SK-N-SH (cell line): Measurements from ENCODE around the gene GAS7.

Experiments used
- EP300 ChIP-seq, 2 experiments: IDR thresholded peaks; 2 replicates each; pipeline versions ENCODE4 v1.4.0 to v1.6.1; 2012; ENCODE audit warnings: borderline replicate concordance in 1 of 2, low read depth in 1 of 2, low read length in 1 of 2
- POLR2AphosphoS5 ChIP-seq: IDR thresholded peaks from 2 replicates; pipeline ENCODE4 v1.6.1; 2012; ENCODE audit warnings: low read depth, low read length
- SIN3A ChIP-seq: IDR thresholded peaks from 2 replicates; pipeline ENCODE4 v1.6.1; 2012; ENCODE audit warnings: low read depth, mild to moderate bottlenecking, low read length, moderate library complexity, borderline replicate concordance
- TAF1 ChIP-seq: IDR thresholded peaks from 2 replicates; pipeline ENCODE4 v1.6.1; 2012; ENCODE audit warnings: low read depth, mild to moderate bottlenecking, low read length, moderate library complexity, borderline replicate concordance
- TF ChIP-seq, protein P1 (sequence below): fragments of 200-600 bp; sonication (generic); IDR thresholded peaks from 2 replicates; pipeline ENCODE4 v1.6.1; 2017; ENCODE audit warnings: antibody characterized with exemption, mild to moderate bottlenecking, moderate library complexity
- TF ChIP-seq, protein P2 (sequence below): IDR thresholded peaks from 2 replicates; pipeline ENCODE4 v1.6.1; 2012; ENCODE audit warnings: mild to moderate bottlenecking, low read depth, low read length, moderate library complexity
- TF ChIP-seq, protein P3 (sequence below): IDR thresholded peaks from 2 replicates; pipeline ENCODE4 v1.4.0; 2012; ENCODE audit warnings: low read depth
- TF ChIP-seq, protein P4 (sequence below): fragments of 150-350 bp; IDR thresholded peaks from 2 replicates; pipeline ENCODE4 v1.6.1; 2017; ENCODE audit warnings: antibody characterized with exemption, low read length, low read depth, borderline replicate concordance

DNA sequence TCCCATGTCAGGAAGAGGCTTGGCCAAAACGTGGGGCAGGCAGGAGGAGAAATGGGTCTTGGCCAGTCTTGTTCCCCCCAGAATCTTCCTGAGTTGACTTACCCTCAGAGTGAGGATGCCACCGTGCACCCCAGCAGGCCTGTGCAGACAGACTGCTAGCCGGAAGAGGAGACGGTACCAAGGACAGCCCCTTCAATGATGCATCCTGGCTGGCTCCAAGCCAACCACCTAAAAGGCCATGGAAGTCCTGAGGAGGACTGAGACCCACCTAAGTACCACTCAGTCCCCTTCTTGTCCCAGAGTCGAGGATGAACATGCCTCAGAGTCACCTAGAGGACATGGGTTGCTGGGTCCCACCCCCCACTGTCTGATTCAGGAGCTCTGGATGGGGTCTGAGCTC is 246.6 kb downstream of the GAS7 start:
- TF ChIP-seq, protein P1, sequence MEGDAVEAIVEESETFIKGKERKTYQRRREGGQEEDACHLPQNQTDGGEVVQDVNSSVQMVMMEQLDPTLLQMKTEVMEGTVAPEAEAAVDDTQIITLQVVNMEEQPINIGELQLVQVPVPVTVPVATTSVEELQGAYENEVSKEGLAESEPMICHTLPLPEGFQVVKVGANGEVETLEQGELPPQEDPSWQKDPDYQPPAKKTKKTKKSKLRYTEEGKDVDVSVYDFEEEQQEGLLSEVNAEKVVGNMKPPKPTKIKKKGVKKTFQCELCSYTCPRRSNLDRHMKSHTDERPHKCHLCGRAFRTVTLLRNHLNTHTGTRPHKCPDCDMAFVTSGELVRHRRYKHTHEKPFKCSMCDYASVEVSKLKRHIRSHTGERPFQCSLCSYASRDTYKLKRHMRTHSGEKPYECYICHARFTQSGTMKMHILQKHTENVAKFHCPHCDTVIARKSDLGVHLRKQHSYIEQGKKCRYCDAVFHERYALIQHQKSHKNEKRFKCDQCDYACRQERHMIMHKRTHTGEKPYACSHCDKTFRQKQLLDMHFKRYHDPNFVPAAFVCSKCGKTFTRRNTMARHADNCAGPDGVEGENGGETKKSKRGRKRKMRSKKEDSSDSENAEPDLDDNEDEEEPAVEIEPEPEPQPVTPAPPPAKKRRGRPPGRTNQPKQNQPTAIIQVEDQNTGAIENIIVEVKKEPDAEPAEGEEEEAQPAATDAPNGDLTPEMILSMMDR: no peak
- TF ChIP-seq, protein P2, sequence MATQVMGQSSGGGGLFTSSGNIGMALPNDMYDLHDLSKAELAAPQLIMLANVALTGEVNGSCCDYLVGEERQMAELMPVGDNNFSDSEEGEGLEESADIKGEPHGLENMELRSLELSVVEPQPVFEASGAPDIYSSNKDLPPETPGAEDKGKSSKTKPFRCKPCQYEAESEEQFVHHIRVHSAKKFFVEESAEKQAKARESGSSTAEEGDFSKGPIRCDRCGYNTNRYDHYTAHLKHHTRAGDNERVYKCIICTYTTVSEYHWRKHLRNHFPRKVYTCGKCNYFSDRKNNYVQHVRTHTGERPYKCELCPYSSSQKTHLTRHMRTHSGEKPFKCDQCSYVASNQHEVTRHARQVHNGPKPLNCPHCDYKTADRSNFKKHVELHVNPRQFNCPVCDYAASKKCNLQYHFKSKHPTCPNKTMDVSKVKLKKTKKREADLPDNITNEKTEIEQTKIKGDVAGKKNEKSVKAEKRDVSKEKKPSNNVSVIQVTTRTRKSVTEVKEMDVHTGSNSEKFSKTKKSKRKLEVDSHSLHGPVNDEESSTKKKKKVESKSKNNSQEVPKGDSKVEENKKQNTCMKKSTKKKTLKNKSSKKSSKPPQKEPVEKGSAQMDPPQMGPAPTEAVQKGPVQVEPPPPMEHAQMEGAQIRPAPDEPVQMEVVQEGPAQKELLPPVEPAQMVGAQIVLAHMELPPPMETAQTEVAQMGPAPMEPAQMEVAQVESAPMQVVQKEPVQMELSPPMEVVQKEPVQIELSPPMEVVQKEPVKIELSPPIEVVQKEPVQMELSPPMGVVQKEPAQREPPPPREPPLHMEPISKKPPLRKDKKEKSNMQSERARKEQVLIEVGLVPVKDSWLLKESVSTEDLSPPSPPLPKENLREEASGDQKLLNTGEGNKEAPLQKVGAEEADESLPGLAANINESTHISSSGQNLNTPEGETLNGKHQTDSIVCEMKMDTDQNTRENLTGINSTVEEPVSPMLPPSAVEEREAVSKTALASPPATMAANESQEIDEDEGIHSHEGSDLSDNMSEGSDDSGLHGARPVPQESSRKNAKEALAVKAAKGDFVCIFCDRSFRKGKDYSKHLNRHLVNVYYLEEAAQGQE: no peak
- TF ChIP-seq EP300 (IDR thresholded peaks at IDR 0.05; ENCODE audit: borderline replicate concordance in 1 of 2, low read depth in 1 of 2, low read length in 1 of 2): no peak
- no peak for TF ChIP-seq SIN3A
- TF ChIP-seq, protein P3, sequence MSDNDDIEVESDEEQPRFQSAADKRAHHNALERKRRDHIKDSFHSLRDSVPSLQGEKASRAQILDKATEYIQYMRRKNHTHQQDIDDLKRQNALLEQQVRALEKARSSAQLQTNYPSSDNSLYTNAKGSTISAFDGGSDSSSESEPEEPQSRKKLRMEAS: no peak
- no peak for TF ChIP-seq TAF1
- TF ChIP-seq, protein P4, sequence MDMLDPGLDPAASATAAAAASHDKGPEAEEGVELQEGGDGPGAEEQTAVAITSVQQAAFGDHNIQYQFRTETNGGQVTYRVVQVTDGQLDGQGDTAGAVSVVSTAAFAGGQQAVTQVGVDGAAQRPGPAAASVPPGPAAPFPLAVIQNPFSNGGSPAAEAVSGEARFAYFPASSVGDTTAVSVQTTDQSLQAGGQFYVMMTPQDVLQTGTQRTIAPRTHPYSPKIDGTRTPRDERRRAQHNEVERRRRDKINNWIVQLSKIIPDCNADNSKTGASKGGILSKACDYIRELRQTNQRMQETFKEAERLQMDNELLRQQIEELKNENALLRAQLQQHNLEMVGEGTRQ: no peak
- TF ChIP-seq POLR2AphosphoS5: no peak
